Colon (tissue), 2 donors: Measurements from ENCODE around the gene SPHKAP.
"Not testable (repeated sequence)": the region's sequence is repeated elsewhere in the genome, so short reads cannot be mapped to it uniquely, and the experiment has no call there.

Experiments
- FAIRE-seq: peaks from 2 replicates; lab custom pipeline; 2012; peaks lifted over from hg19 to GRCh38; lab: Jason Lieb, UNC
- donor health status: control.
- donor health status: control.

SPHKAP gene, protein sequence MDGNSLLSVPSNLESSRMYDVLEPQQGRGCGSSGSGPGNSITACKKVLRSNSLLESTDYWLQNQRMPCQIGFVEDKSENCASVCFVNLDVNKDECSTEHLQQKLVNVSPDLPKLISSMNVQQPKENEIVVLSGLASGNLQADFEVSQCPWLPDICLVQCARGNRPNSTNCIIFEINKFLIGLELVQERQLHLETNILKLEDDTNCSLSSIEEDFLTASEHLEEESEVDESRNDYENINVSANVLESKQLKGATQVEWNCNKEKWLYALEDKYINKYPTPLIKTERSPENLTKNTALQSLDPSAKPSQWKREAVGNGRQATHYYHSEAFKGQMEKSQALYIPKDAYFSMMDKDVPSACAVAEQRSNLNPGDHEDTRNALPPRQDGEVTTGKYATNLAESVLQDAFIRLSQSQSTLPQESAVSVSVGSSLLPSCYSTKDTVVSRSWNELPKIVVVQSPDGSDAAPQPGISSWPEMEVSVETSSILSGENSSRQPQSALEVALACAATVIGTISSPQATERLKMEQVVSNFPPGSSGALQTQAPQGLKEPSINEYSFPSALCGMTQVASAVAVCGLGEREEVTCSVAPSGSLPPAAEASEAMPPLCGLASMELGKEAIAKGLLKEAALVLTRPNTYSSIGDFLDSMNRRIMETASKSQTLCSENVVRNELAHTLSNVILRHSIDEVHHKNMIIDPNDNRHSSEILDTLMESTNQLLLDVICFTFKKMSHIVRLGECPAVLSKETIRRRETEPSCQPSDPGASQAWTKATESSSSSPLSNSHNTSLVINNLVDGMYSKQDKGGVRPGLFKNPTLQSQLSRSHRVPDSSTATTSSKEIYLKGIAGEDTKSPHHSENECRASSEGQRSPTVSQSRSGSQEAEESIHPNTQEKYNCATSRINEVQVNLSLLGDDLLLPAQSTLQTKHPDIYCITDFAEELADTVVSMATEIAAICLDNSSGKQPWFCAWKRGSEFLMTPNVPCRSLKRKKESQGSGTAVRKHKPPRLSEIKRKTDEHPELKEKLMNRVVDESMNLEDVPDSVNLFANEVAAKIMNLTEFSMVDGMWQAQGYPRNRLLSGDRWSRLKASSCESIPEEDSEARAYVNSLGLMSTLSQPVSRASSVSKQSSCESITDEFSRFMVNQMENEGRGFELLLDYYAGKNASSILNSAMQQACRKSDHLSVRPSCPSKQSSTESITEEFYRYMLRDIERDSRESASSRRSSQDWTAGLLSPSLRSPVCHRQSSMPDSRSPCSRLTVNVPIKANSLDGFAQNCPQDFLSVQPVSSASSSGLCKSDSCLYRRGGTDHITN (N-terminal part only)

DNA sequence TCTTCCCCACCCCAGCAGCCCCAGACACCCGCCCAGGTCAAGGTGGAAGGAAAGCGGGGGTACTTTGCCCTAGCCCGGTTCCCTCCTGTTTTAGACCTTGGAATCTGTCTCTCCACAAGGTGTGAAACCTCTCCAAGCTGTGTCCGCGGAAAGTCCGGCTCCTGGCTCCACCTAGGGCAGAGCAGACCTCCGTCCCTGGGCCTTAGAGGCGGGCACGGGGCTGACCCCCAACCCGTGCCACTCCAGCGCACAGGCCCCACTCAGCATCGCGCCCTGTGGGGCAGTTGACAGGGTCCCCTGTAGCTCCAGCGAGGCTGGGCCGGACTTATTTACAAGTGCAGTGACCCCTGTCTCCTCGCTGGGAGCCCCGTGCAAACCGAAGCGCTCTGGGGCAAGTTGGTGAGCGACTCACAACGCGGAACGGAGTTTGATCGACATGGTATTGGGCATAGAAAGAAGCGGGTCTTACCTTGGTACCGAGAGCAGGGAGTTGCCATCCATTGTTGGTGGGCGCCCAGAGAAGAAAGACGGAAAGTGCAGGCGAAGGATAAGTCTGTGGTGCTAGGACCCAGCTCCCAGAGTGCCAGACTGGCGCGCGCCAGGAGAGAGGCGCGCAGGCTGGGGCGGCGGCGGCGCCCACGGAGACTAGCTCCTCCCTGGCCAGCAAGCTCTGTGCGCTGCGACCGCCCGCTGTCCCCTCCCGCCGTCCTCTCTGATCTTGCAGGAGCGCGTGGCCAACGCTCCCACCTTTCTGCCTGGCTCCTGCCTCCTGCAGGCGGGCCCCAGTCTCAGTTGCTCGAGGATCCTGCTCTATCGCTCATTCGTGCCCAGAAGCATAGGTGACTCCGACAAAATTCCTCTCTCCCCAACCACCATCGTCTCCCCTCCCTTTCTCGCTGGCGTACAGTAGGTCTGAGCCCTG, at the start of gene SPHKAP:
SPHKAP (minus strand) TSS at position 590 of the 922 bp plus-strand sequence; CDS start at position 501, 89 bp downstream.
- FAIRE-seq, result no peak

DNA sequence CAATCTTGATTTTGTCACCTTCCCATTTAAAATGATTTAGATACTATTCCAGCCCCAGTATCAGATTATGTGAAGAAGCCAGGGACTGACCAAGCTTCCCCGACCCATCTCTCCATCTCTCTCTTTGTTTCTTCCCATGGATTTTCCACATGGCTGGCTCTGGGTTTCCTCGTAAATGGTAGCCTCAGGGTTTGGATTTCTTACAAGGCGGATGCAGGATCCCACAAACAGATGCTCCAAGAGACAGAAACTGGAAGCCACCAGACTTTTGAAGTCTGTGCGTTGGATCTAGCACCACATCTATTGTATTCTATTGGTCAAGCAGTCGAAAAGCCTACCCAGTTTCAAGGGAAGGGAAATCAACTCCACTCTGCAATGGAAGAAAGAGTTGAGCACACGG, 46.0 kb upstream of the SPHKAP start:
- FAIRE-seq, result no peak

DNA sequence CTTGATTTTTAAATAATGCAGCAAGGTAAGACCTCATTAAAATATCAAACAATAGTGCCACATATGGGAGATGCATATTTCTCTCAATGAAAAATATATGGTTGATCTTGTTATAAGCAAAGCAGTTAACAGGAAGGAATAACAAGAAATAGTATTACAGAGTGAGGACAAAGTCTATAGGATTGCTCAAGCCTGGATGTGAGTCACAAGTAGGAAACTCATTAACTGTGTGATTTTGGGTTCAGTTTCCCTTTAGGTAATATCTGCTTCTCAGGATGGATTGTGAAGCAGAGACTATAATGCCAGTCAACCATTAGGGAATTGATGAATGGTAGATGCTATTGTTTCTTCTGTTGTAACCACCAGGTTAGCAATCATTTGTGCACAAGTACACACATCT, 42.9 kb upstream of the SPHKAP start:
- FAIRE-seq, result no peak

DNA sequence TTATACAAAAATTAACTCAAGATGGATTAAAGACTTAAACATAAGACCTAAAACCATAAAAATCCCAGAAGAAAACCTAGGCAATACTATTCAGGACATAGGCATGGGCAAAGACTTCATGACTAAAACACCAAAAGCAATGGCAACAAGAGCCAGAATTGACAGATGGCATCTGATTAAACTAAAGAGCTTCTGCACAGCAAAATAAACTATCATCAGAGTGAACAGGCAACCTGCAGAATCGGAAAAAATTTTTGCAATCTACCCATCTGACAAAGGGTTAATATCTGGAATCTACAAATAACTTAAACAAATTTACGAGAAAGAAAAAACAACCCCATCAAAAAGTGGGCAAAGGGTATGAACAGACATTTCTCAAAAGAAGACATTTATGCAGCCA, 37.1 kb upstream of the SPHKAP start:
- not testable (repeated sequence) for FAIRE-seq

DNA sequence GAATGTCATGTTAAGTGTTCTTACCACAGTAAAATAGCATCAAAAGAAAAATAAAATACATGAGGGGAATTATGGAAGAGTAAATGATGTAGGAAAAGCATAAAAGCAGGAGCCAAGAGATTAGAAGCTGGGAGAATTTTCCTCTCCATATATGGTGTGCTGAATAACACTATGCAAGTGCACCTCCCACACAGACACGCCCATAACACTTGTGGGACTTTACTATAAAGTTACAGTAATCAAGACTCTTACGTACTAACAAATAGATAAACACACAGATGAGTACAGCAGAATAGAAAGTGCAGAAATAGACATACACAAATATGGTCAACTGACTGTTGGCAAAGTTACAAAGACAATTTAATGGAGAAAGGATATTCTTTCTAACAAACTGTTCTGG, 16.0 kb upstream of the SPHKAP start:
- FAIRE-seq, result no peak

DNA sequence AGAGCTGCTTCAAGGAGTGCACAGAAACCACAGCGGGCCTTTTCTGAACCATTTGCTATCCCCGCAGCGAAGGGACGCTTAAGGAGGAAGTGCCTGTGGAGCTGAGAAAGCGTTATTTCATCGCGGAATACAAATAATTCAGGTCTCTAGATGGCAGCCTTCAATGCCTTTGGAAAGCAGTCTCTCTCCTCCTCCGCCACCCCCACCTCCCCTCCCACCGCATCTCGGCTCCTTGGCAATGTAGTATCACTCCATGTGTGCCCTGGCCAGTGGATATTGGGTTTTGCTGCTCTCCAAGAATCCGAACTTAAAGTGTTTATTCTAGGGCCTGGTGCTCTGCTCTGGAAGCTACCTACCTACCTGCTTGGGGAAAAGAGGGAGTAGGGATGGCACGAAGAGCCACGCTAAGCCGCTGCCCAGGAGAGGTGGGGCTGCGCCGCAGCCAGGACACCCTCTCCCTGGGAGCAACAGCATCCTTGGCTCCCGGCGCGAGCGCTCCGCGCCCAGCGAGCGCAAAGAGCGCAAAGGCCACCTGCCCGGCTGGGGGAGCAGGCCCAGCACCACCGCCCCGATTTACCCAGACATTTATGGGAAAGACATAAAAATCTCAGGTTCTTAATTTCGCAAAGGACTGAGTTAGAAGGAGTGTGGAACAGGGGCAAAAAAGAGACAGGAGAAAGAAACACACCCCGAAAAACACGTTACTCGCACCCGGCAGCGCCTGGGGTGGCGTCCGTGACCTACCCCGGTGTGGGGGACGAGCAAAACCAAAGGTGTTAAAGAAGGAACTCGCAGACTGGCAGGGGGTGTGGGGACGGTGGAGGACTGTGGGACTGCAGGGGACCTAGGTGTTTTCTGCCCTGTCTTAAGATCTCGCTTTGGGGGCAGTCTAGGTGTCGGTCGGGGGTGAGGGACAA, 1.0 kb downstream of the SPHKAP start:
- no peak for FAIRE-seq

DNA sequence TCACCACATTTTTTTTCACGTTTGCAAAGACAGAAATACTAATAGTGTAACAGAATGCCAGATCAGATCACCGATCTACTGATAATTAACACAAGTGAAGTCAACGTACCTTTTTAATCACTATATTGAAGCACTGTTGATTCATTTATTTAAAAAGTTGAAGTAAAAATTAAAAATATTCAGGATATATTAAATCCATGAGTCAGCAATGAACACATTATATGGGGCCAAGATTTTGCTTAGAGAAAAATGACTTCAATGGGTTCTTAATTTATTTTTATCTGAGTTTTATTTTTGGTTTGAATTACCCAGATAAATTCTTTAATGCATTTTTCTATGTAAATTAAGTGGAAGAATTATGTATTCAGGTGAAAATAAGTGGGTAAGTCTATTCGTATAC, 14.2 kb downstream of the SPHKAP start:
- FAIRE-seq, result no peak

DNA sequence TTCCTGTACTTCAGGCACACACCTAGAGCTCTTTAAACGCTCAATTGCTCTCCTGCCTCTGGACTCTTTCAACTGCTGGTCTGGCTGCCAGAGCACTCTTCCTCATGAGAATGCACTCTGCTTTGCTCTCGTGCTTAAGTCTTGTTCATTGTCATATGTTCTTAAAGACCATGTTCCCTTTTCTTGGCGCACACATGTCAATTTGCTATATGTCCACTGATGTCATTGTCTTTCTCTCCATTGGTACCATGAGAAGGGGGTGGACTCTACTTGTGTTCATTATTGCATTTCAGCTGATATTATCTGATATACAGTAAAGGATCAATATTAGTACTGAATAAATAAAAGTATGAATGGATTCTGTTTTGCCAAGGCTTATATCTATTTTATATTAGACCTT, 16.8 kb downstream of the SPHKAP start:
- FAIRE-seq, result no peak

DNA sequence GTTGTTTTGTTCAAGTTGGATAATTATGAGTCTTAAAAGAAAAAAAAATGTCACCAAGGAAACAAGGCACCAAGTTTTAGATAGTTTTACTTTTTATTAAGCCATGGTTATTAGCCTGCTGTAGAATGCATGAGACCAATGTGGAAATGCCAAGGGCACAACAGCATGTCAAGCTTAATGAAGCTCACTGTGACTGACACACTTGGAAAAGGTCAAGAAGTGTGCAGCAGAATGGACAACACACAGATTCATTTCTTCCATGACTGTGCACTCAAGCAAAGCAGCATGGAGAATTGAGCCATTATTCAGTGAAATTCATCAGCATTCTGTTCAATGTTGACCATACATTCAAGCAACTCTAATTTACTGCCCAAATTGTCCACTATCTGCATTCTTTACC, 23.6 kb downstream of the SPHKAP start:
- FAIRE-seq, result no peak

DNA sequence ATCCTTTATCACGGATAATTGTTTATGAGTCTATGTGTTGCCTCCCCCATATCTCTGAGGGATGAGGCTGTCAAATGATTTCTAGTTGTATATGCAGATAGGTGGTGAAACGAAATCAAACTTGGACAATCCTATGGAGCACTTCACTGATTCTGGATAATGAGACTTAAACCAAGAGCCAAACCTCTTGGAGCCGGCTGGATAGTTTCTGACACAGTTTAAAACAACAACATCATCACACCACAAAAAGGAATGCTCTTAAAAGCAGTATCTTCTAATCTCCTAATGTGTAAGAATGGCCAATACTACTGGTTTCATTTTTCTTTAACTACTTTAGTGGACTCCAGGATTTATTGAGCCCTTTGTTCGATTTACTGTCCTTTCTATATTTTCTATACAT, 36.5 kb downstream of the SPHKAP start:
- no peak for FAIRE-seq

DNA sequence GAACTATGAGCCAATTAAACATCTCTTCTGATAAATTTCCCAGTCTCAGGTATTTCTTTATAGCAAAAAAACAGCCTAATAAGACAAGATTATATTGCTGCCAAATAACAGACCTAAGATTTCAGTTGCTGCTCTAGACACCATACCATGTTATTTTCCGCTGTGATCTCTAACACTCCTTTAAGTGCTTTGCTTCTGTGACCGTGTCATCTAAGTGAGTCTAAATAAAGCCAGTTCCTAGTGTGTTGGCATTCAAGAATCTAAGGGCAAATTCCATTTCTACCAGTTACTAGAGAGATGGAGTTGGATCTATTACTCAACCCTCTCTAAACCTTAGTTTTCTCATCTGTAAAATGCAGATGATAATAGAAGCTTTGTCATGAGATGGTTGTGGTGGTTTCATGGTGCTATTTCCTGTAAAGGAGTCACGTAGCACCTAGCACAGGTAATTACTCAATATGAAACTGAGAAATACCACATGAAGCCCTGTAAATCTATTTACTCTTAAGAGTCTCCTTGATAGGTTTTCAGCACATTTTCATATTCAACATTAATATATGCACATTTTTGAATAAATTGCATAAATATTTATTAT, 40.5 kb downstream of the SPHKAP start:
- no peak for FAIRE-seq

DNA sequence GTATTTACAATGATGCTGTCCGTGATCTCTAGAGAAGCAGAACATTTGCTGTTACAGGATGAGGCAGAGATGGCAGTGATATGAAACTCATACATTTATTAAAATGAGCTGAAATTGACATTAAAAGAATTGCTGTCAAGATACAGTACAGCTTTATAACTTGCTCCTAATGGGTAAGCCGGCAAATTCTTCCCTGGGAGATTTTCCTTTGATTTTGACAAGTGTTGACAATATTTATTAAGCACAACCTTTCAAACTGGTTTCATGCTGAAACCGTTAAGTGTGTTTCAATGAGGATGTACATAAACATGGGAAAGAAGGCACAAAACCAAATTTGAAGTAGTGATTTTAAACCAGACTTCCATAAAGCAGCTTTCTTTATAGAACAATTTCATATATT, 45.5 kb downstream of the SPHKAP start:
- no peak for FAIRE-seq

DNA sequence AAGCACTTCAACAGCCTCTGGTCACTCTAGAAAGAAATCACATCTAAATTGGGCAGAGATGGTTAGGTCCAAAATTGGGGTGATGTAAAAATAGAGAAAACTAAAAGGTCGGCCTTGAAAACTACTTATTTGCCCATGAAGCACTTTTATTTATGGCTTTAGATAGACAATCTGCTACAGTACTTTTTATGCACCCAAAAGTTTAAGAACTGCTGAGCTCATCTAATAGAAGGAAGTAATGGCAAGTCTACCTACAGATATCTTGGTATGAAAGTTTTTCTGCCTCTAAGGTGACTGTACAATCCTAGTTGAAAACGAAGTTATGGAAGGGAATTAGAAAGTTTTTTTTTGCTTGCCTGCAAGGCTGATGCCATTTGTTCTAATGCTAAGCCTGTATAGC, 46.2 kb downstream of the SPHKAP start:
- no peak for FAIRE-seq

DNA sequence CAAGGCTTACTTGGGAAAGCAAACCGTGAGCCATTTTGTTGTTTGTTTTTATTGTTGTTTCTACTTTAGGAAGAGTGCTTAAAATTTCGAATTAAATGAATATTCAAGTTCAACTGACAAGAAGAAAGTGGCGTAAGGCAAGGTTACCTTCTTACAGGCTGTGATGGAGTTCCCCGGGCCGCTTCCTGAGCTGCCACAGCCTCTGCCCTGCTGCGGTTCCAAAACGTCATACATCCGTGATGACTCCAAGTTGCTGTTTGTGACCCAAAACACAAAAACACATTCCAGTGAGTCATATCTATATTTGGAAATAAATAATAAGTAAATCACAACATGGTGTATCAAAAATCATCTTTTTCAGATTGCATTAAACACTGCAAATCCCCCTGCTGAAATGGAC, 49.7 kb downstream of the SPHKAP start:
- FAIRE-seq, result no peak

DNA sequence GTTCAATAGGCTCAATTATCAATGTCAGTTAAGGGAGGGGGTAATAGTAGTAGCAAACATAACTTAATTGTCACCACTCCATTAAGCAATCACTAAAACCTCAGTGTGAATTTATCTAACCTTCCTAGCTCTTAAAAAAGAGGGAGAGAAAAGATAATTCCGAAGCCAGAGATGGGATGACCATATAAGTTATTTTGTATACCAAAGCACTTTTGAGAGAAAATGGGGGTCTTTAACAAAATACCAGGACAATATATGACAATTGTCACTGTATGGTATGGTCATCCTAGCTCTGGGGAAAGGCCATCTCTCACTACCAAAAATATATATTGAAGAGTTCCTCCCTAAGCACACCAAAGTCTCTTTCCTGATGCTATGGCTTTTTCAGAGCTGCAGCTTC, 55.1 kb downstream of the SPHKAP start:
- no peak for FAIRE-seq

DNA sequence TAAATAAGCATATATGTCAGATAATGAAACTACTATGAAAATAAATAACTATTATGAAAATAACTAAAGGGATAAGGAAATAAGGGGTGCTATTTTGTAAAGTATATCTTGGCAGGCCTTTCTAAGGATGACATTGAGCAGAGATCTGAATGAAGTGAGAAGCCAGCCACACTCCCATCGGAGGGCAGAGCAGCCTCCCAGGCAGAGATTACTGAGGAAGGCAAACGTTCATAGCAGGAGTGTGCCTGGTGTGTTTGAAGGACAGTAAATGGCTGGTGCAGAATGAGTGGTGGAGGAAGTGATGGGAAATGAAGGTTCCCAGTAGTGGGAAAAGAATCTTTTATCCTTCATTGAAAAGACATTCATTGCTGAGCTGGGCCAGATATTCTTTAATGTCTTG, 62.5 kb downstream of the SPHKAP start:
- FAIRE-seq, result no peak

DNA sequence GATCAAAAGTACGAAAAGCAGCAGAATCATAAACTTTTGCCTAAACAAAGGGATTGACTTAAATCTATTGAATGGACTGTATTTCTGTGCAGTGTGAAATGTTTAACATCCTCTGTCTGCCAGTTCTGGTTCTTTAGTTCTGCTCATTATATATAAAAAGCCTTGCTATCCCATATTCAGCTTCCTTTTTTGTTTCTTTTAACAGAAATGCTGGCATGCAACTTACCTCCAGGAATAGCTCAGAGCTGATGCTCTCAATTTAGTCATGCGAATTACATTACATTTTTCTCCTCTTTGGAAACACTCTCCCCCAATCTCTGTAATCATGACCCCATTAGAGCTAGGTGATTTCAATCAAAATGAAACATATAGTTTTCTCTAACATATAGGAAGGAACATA, 73.6 kb downstream of the SPHKAP start:
- FAIRE-seq, result no peak

DNA sequence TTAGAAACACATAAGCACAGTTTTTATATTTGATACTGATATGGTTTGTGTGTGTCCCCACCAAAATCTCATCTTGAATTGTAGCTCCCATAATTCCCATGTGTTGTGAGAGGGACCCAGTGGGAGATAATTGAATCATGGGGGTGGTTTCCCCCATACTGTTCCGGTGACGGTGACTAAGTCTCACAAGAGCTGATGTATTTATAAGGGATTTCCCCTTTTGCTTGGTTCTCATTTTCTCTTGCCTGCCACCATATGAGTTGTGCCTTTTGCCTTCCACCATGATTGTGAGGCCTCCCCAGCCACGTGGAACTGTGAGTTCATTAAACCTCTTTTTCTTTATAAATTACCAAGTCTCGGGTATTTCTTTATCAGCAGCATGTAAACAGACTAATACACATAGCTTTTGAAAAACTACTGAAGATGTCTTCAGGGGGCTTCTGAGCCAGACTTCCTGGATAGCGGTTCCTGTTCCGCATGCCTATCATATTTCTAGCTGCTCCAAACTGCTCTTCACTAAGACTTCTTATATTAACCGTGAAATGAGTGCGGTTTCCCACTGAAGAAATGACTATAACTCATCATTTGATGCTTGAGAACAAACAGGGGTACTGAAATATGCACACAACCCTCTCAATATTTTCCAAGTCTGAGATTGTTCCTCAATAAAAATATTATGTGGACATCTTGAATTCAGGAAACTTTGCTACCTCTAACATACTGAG, 75.8 kb downstream of the SPHKAP start:
- no peak for FAIRE-seq

DNA sequence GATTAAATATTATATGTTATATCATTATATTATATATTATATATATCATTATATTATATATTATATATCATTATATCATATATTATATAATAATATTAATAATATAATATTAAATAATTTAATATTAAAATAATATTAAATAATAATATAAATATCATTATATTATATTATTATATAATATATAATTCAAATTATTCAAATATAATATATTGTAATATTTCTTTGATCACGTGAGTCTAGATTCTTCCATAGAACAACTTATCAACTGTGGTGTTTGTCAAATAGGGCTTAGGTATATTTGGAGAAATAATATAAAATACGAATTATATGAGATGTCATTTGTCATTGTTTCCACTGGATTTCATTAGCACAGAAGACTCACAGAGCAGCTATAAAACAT, 77.3 kb downstream of the SPHKAP start:
- FAIRE-seq, result peak; percentile 99
